HG03025 (cell line): Measurements from ENCODE around the gene RSRC1.
A peak's percentile ranks its signal among the peaks of the same experiment; 100 is the strongest.
"Not testable (repeated sequence)": the region's sequence is repeated elsewhere in the genome, so short reads cannot be mapped to it uniquely, and the experiment has no call there.

Source experiments
- ATAC-seq: cut with Tn5 transposase; IDR thresholded peaks from one replicate; pipeline ENCODE4 v1.9.1; 2021; ENCODE audit warnings: mild to moderate bottlenecking, moderate library complexity; ENCODE audit not compliant: unreplicated experiment, low FRiP score

RSRC1 gene

DNA sequence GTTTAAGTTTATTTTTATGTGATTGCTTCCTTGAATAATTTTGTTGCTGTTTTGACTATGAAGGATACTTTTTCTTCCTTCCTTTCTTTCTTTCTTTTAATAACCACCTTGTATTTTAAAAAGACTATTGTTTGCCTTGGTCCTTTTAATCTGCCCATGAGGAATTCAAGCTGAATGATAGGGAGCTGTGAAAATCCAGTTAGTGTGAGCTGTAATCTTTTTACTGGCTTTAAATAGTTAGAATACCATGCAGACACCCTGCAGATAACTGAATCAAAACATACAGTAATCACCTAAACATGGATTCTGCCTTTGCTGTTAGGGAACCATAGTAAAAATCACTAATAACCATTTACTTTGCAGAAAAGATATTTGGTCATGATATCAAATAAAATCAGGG is 110.7 kb downstream of the RSRC1 start:
- ATAC-seq, result no peak

DNA sequence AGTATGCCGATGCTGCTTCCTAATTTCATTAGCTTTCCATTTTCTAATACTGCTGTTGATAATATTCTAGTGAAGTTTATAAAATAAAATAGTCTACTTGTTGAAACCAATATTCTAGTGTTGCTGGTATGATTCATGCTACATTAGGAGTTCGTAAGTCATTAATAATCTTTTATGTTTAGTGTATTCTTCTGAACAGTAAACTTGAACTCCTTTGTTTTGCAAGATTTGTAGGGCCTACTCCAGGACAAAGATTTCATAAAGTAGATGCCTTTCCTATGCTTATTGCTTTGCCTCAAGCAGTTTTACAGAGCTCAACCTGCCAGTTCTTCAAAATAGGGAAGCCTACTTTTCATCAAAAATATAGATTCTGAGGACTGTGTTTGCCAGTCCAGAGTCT is 111.5 kb downstream of the RSRC1 start:
- ATAC-seq, result no peak

DNA sequence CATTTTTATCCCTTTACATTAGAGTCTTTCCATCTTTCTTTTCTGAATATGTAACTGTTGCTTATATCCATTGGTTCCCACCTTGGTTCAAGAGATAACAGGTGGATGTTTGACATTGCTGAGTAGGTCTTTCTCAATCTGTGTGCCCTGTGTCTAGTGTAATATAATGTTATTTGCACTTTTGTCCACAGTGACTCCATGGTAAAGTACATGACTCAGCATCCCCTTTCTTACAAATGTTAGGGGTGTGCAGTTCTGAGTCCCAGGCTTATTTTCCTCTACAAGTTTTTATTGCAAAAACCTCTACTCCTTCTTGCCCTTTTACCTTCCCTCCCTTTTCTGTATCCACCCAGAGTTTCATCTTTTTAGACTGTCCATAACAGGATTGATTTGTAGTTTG is 116.5 kb downstream of the RSRC1 start:
- no peak for ATAC-seq

DNA sequence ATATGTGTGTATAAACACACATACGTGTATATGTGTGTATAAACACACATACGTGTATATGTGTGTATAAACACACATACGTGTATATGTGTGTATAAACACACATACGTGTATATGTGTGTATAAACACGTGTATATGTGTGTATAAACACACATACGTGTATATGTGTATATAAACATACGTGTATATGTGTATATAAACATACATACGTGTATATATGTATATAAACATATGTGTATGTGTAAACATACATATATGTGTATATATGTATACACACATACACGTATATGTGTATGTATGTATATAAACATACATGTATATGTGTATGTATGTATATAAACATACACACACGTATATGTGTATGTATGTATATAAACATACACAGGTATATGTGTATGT is 119.1 kb downstream of the RSRC1 start:
- not testable (repeated sequence) for ATAC-seq

DNA sequence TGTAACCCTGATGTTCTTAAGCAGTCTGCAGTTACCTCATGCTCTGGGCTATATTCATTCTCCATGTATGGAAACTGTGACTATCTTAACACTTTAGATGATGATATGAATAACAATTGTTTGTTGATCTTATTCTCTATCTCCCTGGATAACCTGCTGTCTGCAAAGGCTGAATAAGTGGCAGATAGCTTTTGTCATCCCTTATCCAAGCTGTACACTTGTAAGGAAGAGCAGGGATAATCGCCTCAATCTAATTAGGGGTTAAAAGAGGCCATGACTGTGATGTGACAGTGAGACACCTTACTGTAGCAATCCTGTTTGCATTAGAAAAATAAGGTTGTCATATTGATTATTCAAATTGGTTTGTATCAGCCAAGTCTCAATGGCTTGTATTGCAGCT is 123.9 kb downstream of the RSRC1 start:
- ATAC-seq, result no peak

DNA sequence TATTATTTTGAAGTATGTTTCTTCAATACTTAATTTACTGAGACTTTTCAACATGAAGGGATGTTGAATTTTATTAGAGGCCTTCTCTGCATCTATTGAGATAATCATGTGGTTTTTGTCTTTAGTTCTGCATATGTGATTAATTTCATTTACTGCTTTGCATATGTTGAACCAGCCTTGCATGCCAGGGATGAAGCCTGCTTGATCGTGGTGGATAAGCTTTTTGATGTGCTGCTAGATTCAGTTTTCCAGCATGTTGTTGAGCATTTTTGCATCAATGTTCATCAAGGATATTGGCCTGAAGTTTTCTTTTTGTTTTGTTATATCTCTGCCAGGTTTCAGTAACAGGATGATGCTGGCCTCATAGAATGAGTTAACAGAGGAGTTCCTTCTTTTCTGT is 134.4 kb downstream of the RSRC1 start:
- no peak for ATAC-seq

DNA sequence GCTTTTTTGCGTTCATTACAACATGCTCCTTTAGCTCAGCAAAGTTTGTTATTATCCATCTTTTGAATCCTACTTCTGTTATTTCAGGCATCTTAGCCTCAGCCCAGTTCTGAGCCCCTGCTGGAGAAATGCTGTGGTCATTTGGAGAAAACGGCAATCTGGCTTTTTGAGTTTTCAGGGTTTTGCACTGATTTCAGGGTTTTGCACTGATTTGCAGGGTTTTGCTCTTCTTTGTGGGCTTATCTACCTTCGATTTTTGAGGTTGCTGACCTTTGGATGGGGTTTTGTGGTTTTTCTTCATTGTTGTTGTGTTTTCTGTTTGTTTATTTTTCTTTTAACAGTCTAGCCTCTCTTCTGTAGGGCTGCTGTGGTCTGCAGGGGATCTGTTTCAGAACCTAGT is 137.4 kb downstream of the RSRC1 start:
- no peak for ATAC-seq

DNA sequence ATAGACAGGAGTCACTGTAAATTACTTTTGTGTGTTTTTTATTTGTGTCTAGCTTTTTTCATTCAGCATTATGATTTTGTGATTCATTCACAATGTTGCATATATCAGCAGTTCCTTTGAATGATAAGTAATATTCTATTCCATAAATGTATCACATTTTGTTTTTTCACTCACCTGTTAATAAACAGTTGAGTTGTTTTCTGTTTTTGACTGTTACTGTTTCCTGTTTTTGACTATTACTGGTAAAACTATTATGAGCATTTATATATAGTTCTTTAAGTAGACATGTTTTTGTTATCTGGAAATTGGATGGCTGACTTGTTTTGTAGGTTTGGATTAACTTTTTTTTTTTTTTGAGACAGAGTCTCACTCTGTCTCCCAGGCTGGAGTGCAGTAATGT is 138.4 kb downstream of the RSRC1 start:
- ATAC-seq, result no peak

DNA sequence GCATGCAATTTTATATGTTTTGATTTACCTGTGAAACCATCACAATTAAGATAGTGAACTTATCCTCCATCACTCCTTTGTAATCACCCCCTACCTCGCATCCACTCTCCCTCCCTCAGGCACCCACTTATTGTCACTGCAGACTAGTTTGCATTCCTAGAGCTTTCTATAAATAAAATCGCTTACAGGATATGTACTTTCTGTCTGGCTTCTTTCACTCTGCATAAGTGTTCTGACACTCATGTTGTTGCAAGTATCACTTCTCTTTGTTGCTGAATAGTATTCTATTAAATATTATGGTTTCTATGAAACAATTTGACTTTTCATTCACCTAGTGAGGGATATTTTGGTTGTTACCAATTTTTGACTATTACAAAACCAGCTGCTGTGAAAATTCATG is 139.3 kb downstream of the RSRC1 start:
- ATAC-seq, result peak; percentile 71

DNA sequence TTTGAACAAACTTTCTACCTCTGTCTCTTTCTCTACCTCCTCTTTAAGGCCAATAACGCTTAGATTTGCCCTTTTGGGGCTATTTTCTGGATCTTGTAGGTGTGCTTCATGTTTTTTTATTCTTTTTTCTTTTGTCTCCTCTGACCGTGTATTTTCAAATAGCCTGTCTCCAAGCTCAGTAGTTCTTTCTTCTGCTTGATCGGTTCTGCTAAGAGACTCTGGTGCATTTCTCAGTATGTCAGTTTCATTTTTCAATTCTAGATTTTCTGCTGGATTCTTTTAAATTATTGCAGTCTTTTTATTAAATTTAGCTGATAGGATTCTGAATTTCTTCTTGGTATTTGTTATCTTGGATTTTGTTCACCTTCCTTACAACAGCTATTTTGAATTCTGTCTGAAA is 148.7 kb downstream of the RSRC1 start:
- ATAC-seq, result no peak

DNA sequence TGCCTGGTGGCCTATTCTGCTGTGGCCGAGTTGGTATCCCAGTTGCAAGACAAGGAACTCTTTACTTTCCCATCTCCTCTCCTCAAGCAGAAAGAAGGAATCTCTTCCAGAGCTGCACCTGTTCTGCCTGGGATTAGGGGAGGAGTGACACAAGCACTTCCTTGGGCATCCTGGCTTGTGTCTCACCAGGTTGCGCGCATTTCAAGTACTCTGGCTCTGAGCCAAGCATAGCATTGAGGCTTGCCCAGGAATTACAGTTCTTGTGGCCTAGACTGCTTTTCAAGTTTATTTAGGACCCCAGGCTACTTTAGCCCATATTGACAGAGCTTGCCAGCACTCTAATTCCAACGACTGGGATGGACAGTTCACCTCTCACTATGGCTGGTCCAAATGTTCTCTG is 150.5 kb downstream of the RSRC1 start:
- ATAC-seq, result no peak

DNA sequence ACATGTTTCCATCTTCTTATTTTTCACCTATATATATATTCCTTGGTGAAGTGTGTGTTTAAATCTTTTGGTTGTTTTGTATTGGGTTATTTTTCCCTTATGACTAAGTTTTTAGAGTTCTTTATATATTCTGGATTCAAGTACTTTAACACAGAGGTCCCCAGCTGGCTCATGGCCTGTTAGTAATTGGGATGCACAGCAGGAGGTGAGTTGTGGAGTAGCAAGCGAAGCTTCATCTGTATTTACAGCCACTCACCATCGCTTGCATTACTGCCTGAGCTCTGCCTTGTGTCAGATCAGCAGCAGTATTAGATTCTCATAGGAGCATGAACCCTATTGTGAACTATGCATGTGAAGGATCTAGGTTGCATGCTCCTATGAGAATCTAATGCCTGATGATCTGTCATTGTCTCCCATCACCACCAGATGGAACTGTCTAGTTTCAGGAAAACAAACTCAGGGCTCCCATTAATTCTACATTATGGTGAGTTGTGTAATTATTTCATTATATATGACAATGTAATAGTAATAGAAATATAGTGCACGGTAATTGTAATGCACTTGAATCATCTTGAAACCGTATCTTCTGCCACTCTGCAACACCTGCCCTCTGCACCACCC is 151.6 kb downstream of the RSRC1 start:
- ATAC-seq, result no peak

DNA sequence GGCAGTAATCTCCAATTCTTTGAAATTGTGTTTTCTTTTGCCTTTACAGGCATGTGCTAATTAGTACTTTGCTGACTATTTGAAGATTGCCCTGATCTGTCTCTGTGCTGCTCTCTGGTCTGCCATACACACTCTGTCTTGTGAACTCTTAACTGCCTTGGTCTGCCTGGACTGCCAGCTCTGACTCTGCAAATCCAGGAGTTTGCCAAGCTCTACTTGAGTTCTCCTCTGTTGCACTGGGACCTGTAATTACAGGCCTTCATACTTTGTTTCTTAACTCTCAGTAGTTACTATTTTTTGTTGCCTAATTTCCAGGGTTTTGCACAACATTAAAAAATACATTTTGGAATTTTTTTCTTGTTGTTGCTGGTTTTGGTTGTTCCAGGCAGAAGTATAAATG is 155.0 kb downstream of the RSRC1 start:
- no peak for ATAC-seq

DNA sequence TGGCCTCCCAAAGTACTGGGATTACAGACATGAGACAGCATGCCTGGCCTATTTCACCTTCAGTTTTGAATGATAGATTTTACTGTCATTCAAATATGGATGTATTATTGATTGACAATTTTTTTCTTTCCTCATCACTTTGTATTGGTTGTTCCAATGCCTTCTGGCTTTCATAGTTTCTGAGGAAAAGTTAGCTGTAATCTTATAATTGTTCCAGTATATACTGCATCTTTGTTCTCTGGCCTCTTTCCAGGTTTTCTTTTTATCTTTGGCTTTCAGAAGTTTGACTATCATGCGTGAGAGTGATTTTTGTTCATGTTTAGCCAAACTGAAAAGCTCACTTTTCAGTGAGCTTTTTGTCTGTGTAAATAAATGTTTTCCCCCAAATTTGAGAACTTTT is 157.1 kb downstream of the RSRC1 start:
- ATAC-seq, result no peak

DNA sequence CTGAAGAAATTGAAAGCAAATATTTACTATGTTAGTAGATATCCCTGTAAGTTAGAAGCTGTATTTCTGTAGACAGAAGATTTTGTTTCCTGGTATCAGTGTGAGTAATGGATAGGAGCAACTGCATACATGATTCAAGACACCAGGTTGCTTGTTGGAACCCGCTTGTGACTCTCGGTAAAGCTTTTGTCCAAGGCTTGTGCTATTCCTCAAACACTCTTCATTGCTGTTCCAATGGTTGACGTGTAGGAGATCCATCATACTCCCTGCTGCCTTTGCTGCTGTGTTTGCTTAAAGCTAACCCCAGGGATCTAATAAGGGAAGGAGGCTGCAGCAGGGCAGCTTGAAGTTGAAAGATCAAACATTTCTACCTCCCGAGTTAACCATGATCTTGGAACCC is 160.1 kb downstream of the RSRC1 start:
- ATAC-seq, result no peak

DNA sequence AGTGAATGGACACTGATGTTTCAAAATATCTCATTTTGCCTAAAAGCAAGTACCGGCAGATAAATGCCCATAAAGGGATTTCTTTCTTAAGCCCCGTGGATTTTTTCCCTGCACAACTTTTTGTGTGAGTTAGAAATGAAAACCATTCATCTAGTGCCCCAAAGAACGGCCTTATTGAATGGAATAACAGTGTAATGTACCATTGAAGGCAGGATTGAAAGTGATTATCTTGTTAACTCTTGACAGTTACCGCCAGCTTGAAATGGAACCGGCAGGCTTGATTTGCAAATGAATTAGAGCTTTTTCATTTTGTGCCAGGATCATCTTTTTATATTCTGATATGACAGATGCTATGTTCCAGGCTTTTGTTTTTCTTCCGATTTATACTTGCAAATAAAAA is 162.2 kb downstream of the RSRC1 start:
- ATAC-seq, result no peak

DNA sequence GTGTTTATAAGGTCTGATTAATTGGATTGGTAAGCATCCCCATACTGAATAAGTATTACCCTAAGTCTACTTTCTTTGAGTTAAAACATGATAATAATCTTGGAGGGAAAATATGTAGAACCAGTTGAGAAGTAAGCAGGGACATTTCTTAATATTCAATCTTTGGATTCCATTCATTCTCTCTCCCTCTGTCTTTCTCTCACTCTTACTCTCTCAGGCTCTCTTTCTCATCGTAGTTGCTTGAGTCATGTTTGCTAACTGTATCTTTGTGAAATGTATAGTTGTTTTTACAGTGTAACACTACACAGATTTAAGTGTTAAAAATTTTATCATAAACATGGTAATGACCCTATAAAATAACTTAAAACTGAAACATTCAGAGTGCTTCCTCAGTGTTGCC is 163.8 kb downstream of the RSRC1 start:
- ATAC-seq, result no peak

DNA sequence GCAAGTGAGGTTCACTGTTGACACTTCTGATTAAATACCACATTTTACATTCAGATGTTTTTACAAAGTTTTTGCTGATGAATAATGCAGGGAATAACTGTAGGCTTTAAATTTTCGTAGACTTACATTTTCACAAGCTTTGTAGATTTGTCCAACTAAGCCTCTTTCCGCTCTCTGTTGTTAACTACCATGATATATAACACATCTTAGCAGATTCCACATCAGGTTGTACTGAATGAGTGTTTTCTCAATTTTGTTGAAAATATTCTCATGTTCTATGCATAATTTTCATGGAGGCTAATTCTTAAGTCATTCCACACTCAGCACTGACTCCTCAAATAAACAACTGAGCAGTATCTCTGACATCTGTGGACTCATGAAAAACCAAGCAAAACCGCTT is 168.3 kb downstream of the RSRC1 start:
- no peak for ATAC-seq

DNA sequence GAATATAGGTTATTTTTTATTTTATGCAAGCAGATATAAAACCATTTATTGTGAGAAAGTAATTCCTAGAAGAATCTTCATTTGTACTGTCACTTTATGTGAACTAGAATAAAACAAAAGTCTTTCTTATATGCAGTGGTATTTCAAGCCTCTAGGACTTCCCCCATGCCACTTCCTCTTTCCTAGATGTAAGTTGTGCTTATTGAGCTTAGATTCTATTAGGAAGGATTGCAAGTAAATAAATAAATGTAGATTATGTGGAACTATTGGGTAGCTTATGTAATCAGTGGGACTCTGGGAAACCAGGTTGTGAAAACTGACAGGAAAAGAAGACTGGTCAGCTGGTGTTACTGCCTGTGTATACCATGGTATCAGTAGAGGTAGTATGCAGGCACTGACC is 169.7 kb downstream of the RSRC1 start:
- ATAC-seq, result no peak

DNA sequence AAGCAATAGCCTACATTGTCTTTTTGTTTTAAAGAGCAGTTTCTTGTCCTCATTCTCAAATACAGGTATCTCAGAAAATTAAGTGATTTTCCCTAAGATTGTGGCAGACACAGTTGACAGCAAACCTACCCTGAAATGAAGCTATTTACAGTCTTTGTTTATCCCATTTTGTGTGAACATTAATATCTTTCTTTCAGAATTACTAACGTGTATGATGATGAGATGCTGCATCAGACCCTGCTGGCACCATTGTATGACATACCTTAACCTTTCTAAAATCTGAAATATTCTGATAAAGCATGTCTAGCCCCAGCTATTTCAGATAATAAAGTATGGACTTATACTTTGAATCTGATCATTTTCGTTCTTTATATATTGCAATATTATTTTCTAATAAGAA is 185.9 kb downstream of the RSRC1 start:
- ATAC-seq, result no peak

DNA sequence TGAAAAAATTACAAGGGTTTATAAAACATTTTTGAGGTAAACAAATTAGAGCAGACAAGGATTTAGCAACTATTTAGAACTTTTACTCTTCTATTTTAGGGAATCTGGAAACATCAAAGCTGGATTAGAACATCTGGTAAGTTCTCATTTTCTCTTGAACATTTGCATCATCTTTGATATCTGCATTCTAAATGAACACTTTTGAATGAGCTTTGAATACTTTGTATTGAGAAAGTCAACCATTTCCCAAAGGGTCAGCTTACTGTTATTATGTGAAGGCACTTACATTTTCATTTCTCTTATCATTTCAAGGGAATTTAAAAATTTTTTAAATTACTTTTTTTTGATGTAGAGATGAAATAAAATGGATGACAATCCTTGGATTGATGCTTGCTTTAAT is 188.1 kb downstream of the RSRC1 start:
- no peak for ATAC-seq

DNA sequence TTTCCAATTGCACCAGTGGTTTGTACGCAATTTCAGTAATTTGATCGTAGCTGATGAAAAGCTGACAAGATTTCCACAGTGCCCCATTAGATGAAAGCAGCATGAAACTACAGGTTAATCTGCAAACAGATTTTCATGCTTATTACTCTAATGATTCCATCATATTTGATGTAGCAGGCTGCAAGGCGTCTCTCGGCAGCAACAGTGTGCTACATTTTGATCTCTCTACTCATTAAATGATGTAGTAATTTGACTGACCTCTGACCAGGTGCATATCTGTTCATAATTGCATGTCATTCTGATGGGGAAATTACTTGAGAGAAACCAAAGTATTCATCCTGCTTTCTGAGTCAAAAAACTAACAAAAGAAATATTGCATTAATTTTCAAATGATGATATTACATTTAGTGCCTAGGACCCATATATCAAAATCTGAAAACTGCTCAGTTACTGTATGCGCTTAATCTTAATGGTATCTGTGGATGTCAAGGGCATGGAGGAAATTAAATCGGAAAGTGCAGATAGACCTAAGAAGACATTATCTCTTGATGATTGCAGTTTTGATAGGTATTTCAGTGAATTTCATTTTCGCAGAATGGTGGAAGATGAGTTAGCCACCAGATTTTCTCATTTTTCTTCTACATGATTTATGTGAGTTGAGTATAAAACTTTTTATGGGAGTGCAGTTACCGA is 198.5 kb downstream of the RSRC1 start:
- no peak for ATAC-seq
